CD14-positive monocyte (primary cell): ENCODE measurements around the gene FBXW7. TPM values are rescaled to one million over a fixed set of nuclear protein-coding genes. Genes with fewer than 3 reads are reported as not detected.

Experiments used
- DNase-seq, 3 donors: peaks; one replicate each; pipeline ENCODE4 v3.0.0-alpha.2; 2011 to 2022
- H2AFZ ChIP-seq: 2 replicates; pipeline ENCODE4 v1.6.0; 2012; ENCODE audit warnings: mild to moderate bottlenecking, low read depth, low read length, inconsistent platforms; ENCODE audit not compliant: insufficient read depth, poor library complexity, severe bottlenecking
- H3K27ac ChIP-seq, 2 donors: 1 replicate in 1 of 2; 2 replicates in 1 of 2; pipeline ENCODE4 v1.5.1; 2012 to 2013; ENCODE audit warnings: low read length in 2 of 2, control low read depth in 1 of 2, inconsistent platforms in 1 of 2, low read depth in 1 of 2, mild to moderate bottlenecking in 1 of 2
- H3K27me3 ChIP-seq, 2 donors: one replicate each; pipeline versions ENCODE4 v1.6.0 to v1.6.1; 2011 to 2013; ENCODE audit warnings: low read length in 2 of 2; ENCODE audit not compliant: control insufficient read depth in 2 of 2, insufficient read depth in 2 of 2
- H3K36me3 ChIP-seq, 2 donors: replicated peaks in 1 of 2; 1 replicate in 1 of 2; 2 replicates in 1 of 2; pipeline versions ENCODE4 v1.5.1 to v1.6.1; 2012 to 2013; ENCODE audit warnings: low read length in 2 of 2, control low read depth in 1 of 2, inconsistent platforms in 1 of 2, mild to moderate bottlenecking in 1 of 2; ENCODE audit not compliant: insufficient read depth in 2 of 2, control insufficient read depth in 1 of 2
- H3K4me1 ChIP-seq, 2 donors: 1 replicate in 1 of 2; 2 replicates in 1 of 2; pipeline versions ENCODE4 v1.5.1 to v1.6.1; 2012 to 2013; ENCODE audit warnings: low read length in 2 of 2, control low read depth in 1 of 2, inconsistent platforms in 1 of 2, mild to moderate bottlenecking in 1 of 2, moderate library complexity in 1 of 2; ENCODE audit not compliant: insufficient read depth in 2 of 2, control insufficient read depth in 1 of 2
- H3K4me2 ChIP-seq: replicated peaks from 2 replicates; pipeline ENCODE3; 2012; ENCODE audit warnings: low read length, moderate library complexity, mild to moderate bottlenecking; ENCODE audit not compliant: poor library complexity, severe bottlenecking; ENCODE audit errors: extremely low read depth
- H3K4me3 ChIP-seq, 3 experiments: fragments of 200-600 bp in 1 of 3; sonication (generic) in 1 of 3; replicated peaks in 1 of 3; 1 replicate in 2 of 3; 2 replicates in 1 of 3; pipeline ENCODE4 v1.5.1; 2011 to 2013; ENCODE audit warnings: low read length in 3 of 3, mild to moderate bottlenecking in 3 of 3, control low read depth in 2 of 3, low read depth in 2 of 3, inconsistent platforms in 1 of 3, moderate library complexity in 1 of 3
- H3K79me2 ChIP-seq: 2 replicates; pipeline ENCODE4 v1.6.0; 2012; ENCODE audit warnings: mild to moderate bottlenecking, control low read depth, inconsistent platforms, low read length, moderate library complexity; ENCODE audit not compliant: insufficient read depth
- H3K9ac ChIP-seq: 2 replicates; pipeline ENCODE4 v1.6.0; 2017; ENCODE audit warnings: low read length, mild to moderate bottlenecking; ENCODE audit not compliant: insufficient read depth, poor library complexity, severe bottlenecking
- H3K9me3 ChIP-seq, 2 donors: replicated peaks in 1 of 2; 1 replicate in 1 of 2; 2 replicates in 1 of 2; pipeline versions ENCODE4 v1.5.1 to v1.6.1; 2012 to 2013; ENCODE audit warnings: low read length in 2 of 2, control low read depth in 1 of 2; ENCODE audit not compliant: control insufficient read depth in 1 of 2, insufficient read depth in 1 of 2
- H4K20me1 ChIP-seq: 2 replicates; pipeline ENCODE4 v1.6.0; 2012; ENCODE audit warnings: mild to moderate bottlenecking, low read length, control low read depth, moderate library complexity; ENCODE audit not compliant: insufficient read depth
- H3K27ac Mint-ChIP-seq, 7 donors: one replicate each; pipeline ENCODE4 v1.8.0; 2020; ENCODE audit warnings: mild to moderate bottlenecking in 7 of 7, mixed read lengths in 7 of 7, moderate library complexity in 6 of 7, inconsistent platforms in 2 of 7
- H3K27me3 Mint-ChIP-seq, 3 donors: one replicate each; pipeline ENCODE4 v1.8.0; 2021 to 2022; ENCODE audit warnings: low read depth in 3 of 3, mild to moderate bottlenecking in 3 of 3, mixed read lengths in 3 of 3, moderate library complexity in 3 of 3, inconsistent platforms in 1 of 3
- H3K36me3 Mint-ChIP-seq, 2 donors: one replicate each; pipeline ENCODE4 v1.8.0; 2020; ENCODE audit warnings: mixed read lengths in 2 of 2, inconsistent platforms in 1 of 2, mild to moderate bottlenecking in 1 of 2
- H3K4me1 Mint-ChIP-seq: one replicate; pipeline ENCODE4 v1.8.0; 2020; ENCODE audit warnings: mild to moderate bottlenecking, mixed read lengths
- H3K4me3 Mint-ChIP-seq, 2 donors: one replicate each; pipeline ENCODE4 v1.8.0; 2020; ENCODE audit warnings: mild to moderate bottlenecking in 2 of 2, mixed read lengths in 2 of 2, moderate library complexity in 1 of 2
- H3K9me3 Mint-ChIP-seq, 7 donors: one replicate each; pipeline ENCODE4 v1.8.0; 2020 to 2022; ENCODE audit warnings: mixed read lengths in 7 of 7, mild to moderate bottlenecking in 6 of 7, moderate library complexity in 6 of 7, inconsistent platforms in 2 of 7
- CTCF ChIP-seq: fragments of 200-600 bp; IDR thresholded peaks from one replicate; pipeline ENCODE4 v1.8.0; 2022; ENCODE audit warnings: antibody characterized with exemption, mild to moderate bottlenecking
- WGBS: methylation state at CpG from one replicate; pipeline ENCODE4 v1.1.5; 2013; ENCODE audit warnings: missing lambda C conversion rate; ENCODE audit not compliant: insufficient coverage; 5-methylcytosine and 5-hydroxymethylcytosine counted together
- intact Hi-C, 2 donors: fragments of 100-400 bp; cut with micrococcal nuclease; formaldehyde crosslinking; loops; one replicate each; pipeline versions ENCODE4 v1.15.0 to v1.15.1; 2023
- polyA plus RNA-seq, 3 donors: library from polyadenylated mRNA; depleted of rRNA in 1 of 3; unstranded in 2 of 3; stranded (reverse) in 1 of 3; fragments of 300-500 nt in 2 of 3; fragments of >200 nt in 1 of 3; fragmentation: Illumina TruSeq in 2 of 3; gene quantifications; 1 replicate in 2 of 3; 2 replicates in 1 of 3; pipeline ENCODE4 v1.2.3, GENCODE V29; 2012 to 2021

The FBXW7 gene
- polyA plus RNA-seq, 3 donors: 25.1 to 44.9 (median 35.6) TPM

GRCh38 chr4:152306541-152306940, 229.4 kb downstream of the FBXW7 start:
- Histone ChIP-seq H3K4me1 (peaks cover 0 to 2% of the 10 kb centered on the region in 2 donors), H2AFZ (no peak overlapping the region), H3K9ac (no peak overlapping the region), H3K27me3 (no peaks in the 10 kb centered on the region), H3K9me3 (no peaks in the 10 kb centered on the region), H3K79me2 (no peaks in the 10 kb centered on the region), H3K4me2 (no peak overlapping the region), H3K27ac (no peak overlapping the region), H3K36me3 (no peaks in the 10 kb centered on the region), H3K4me3 (no peak overlapping the region), H4K20me1 (no peaks in the 10 kb centered on the region)
- no CpG with 5 or more reads among the region's 1 CpG for WGBS
- intact Hi-C loops: no loop called here
- Mint-ChIP-seq H3K27ac (no peak overlapping the region), H3K4me1 (peaks cover 2% of the 10 kb centered on the region), H3K9me3 (peaks cover 0 to 3% (median 0%) of the 10 kb centered on the region in 7 donors), H3K36me3 (no peaks in the 10 kb centered on the region), H3K27me3 (no peaks in the 10 kb centered on the region), H3K4me3 (no peak overlapping the region)
- no peak for TF ChIP-seq CTCF
- no peak for DNase-seq

GRCh38 chr4:152304220-152304619, 231.7 kb downstream of the FBXW7 start:
- no peak overlapping the region for H3K27ac Mint-ChIP-seq
- H3K4me3 Mint-ChIP-seq: no peak overlapping the region
- H3K36me3 Mint-ChIP-seq: no peaks in the 10 kb centered on the region
- Histone ChIP-seq H3K36me3 (no peaks in the 10 kb centered on the region), H3K9ac (no peak overlapping the region), H3K79me2 (no peaks in the 10 kb centered on the region), H3K4me1 (peaks cover 0 to 3% of the 10 kb centered on the region in 2 donors), H2AFZ (no peak overlapping the region), H3K27ac (no peak overlapping the region), H3K9me3 (no peaks in the 10 kb centered on the region), H3K4me3 (no peak overlapping the region), H3K27me3 (no peaks in the 10 kb centered on the region), H4K20me1 (no peaks in the 10 kb centered on the region), H3K4me2 (no peak overlapping the region)
- no peak for TF ChIP-seq CTCF
- DNase-seq: no peak
- H3K27me3 Mint-ChIP-seq: no peaks in the 10 kb centered on the region
- H3K9me3 Mint-ChIP-seq: peaks cover 0 to 3% (median 0%) of the 10 kb centered on the region in 7 donors
- H3K4me1 Mint-ChIP-seq: peaks cover 5% of the 10 kb centered on the region
- WGBS: 93% methylated on average over 2 of the region's 5 CpGs
- intact Hi-C loops: no loop called here
